ENCODE results near the gene KRTAP5-3. TPM values are rescaled to one million over a fixed set of nuclear protein-coding genes. Genes with fewer than 3 reads are reported as not detected.
A peak's percentile ranks its signal among the peaks of the same experiment; 100 is the strongest.

KRTAP5-3 gene
- total RNA-seq, 6 experiments from 2014 or later: not detected

DNA sequence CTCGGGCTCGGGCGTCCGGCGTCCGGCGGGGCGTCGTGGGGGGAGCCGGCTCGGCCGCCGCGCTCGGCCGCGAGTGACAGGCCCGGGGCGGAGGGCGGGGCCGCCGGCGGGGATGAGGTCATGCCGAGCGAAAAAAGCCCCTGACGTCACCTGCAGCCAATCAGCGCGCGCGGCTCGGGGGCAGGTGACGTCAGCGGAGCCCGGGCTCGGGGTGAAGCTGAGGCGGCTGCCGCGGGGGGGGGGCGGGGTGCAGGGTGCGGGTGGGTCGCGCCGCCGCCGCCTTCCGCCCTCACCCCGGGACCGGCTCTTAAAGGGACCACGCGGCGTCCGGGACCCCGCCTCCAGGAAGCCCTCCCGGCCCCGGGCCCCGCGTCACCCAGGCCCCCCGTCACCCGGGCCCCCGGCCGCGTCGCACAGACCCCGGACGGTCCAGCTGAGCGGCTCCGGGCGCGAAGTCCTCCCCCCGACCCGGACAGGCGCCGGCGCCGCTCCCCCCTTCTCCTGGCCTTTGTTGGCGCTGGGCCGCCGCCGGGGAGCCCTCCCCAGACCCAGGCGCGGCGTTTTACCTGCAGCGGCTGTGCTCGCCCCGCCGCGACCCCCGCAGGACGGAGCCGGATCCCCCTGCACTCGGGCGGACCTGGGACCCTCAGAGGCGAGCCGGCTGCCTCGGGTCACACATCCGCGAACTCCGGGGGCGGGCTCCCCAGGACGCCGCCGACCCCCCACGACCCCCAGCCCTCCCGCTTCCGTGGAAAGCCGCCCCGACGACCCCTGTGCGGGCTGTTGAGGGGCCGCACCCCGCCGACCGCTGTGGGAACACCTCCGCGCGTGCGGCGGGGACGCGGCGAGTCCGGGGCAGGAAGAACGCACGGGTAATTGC lies 35.8 kb downstream of the KRTAP5-3 start, which contains the start of gene DUSP8:
Gene DUSP8 (minus strand): TSS at position 75 of the 880 bp plus-strand sequence. CDS start 6,445 bp downstream, outside the sequence.
- TF ChIP-seq, protein P1, sequence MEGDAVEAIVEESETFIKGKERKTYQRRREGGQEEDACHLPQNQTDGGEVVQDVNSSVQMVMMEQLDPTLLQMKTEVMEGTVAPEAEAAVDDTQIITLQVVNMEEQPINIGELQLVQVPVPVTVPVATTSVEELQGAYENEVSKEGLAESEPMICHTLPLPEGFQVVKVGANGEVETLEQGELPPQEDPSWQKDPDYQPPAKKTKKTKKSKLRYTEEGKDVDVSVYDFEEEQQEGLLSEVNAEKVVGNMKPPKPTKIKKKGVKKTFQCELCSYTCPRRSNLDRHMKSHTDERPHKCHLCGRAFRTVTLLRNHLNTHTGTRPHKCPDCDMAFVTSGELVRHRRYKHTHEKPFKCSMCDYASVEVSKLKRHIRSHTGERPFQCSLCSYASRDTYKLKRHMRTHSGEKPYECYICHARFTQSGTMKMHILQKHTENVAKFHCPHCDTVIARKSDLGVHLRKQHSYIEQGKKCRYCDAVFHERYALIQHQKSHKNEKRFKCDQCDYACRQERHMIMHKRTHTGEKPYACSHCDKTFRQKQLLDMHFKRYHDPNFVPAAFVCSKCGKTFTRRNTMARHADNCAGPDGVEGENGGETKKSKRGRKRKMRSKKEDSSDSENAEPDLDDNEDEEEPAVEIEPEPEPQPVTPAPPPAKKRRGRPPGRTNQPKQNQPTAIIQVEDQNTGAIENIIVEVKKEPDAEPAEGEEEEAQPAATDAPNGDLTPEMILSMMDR (IDR thresholded peaks at IDR 0.05): no peak
- TF ChIP-seq POLR2A (IDR thresholded peaks at IDR 0.05): peak; percentile 71
- Histone ChIP-seq H3K36me3 (no peaks in the 10 kb centered on the region), H3K27ac (peak within 1 kb of the TSS; percentile 40 to 70 (median 40)), H3K27me3 (no peaks in the 10 kb centered on the region), H3K4me3 (peak within 1 kb of the TSS; percentile 40 to 65 (median 43)), H3K9me3 (no peaks in the 10 kb centered on the region), H3K4me1 (peaks cover 0 to 19% (median 5%) of the 10 kb centered on the region in 4 donors)
- 0% methylated on average over 10 of the region's 124 CpGs for WGBS (ENCODE audit: insufficient coverage, low coverage, low lambda C conversion rate, missing lambda C conversion rate)
- ATAC-seq (peak; percentile 60 to 72 (median 62)), DNase-seq (peak; percentile 82 to 92 (median 90))
- intact Hi-C loops (cut with DNase I): loop anchor here in 1 of 2 donors (10.0 kb wide), 1 partner anchor 118 kb away; no protein-coding TSS in a partner anchor

DNA sequence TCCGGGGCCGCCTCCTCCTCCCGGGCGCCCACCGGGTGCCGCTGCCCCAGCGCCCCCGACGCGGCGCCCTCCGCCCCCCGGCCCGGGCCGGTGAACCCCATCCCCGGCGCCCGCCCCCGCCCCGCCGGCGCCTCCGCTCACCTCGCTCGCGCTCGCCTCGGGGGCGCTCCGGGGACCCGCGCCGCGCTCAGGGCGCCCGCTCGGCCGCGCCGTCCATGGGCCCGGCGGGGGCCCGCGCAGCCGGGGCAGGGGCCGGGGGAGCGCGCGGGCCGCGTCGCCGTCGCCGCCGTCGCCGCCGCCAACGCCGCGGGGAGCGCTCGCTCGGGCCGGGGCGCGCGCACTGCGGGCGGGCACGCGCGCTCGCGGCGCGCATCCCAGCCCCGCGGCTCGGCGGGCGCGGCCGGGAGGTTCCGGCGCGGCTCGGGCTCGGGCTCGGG lies 36.5 kb downstream of the KRTAP5-3 start:
- DNase-seq: peak in 1 of 3 donors; percentile 23
- Histone ChIP-seq H3K9me3 (no peaks in the 10 kb centered on the region), H3K36me3 (no peaks in the 10 kb centered on the region), H3K27ac (no peak overlapping the region), H3K27me3 (no peaks in the 10 kb centered on the region), H3K4me1 (peaks cover 0 to 19% (median 5%) of the 10 kb centered on the region in 4 donors), H3K4me3 (peak overlapping the region; percentile 32 to 65 (median 36))
- ATAC-seq: no peak
- intact Hi-C loops (cut with DNase I): loop anchor here in 1 of 2 donors (10.0 kb wide), 1 partner anchor 117 kb away; no protein-coding TSS in a partner anchor
- WGBS (ENCODE audit: insufficient coverage, low coverage, low lambda C conversion rate, missing lambda C conversion rate): 0% methylated on average over 3 of the region's 91 CpGs
- no peak for TF ChIP-seq POLR2A (IDR thresholded peaks at IDR 0.05)
- TF ChIP-seq, protein P1 (IDR thresholded peaks at IDR 0.05): no peak

DNA sequence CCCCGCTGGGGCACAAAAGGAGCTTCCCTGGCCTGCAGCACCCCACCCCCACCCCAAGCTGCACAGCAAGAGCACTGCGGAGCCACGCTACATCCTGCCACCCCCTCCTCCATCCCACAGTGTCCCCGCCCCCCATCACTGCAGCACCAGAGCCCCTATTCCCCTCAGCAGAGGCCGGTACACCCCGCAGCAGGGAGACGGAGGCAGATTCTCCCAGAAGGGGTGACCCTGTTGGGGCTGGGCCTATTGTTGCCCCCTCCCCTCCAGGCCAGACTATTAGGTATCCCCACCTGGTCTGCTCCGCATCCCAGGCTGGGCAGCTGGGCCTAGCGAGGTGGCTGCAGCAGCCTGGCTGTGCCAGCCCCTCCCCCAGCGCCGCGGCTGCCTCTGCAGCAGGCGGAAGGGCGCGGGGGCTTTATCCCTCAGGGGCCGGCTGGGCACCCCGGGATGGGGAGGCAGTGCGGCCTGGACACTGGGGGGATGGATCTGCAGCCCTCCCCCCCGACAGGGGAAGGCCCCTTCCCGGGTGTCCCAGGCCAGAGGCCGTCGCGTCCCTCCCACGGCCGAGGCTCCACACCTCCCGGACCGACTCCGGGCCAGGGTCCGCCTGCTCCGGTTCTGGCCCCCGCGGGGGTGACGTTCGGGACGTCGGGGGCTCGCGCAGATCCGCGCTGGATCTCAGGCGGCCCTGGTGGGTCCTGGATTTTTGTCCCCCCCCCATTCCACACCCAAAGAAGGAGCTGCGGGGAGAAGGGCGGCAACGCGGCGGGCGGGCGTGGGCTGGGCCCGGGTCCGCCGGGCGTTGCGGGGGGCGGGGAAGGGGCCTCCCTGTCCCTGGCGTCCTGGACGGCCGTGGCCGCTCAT lies 37.1 kb downstream of the KRTAP5-3 start:
- Histone ChIP-seq H3K4me1 (peaks cover 0 to 19% (median 5%) of the 10 kb centered on the region in 4 donors), H3K9me3 (no peaks in the 10 kb centered on the region), H3K36me3 (no peaks in the 10 kb centered on the region), H3K4me3 (peak overlapping the region; percentile 32 to 65 (median 36)), H3K27me3 (no peaks in the 10 kb centered on the region), H3K27ac (no peak overlapping the region)
- 14% methylated on average over 10 of the region's 58 CpGs for WGBS (ENCODE audit: insufficient coverage, low coverage, low lambda C conversion rate, missing lambda C conversion rate)
- TF ChIP-seq, protein P1 (IDR thresholded peaks at IDR 0.05): no peak
- ATAC-seq (no peak), DNase-seq (peak in 1 of 3 donors; percentile 37)
- intact Hi-C loops (cut with DNase I): loop anchor here in 1 of 2 donors (10.0 kb wide), 1 partner anchor 116 kb away; no protein-coding TSS in a partner anchor

DNA sequence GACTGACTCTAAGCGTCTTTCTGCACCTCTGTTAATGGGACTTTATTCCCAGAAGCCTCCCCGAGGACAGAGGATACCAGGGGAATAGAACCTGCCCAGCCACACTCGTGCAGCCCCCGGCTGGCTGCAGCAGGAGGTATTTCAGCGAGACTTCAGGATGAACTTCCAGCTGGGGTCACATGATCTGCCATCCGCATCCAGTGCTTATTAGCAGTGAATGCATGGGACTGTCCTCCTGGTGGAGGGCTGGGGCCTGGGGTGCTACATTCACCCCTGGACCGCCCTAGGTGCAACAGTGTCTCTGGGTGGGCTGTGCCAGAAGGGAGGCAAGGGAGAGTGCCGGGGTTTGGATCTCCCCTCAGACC lies 37.8 kb downstream of the KRTAP5-3 start:
- DNase-seq (peak in 1 of 3 donors; percentile 17), ATAC-seq (no peak)
- H3K4me3 ChIP-seq: peak overlapping the region in 1 of 3 donors; percentile 65
- peaks cover 0 to 19% (median 5%) of the 10 kb centered on the region in 4 donors for H3K4me1 ChIP-seq
- intact Hi-C loops (cut with DNase I): loop anchor here in 1 of 2 donors (10.0 kb wide), 1 partner anchor 116 kb away; no protein-coding TSS in a partner anchor
- H3K9me3 ChIP-seq: no peaks in the 10 kb centered on the region
- no peak overlapping the region for H3K27ac ChIP-seq
- no peaks in the 10 kb centered on the region for H3K36me3 ChIP-seq
- TF ChIP-seq, protein P1 (IDR thresholded peaks at IDR 0.05): no peak
- no peak for TF ChIP-seq POLR2A (IDR thresholded peaks at IDR 0.05)
- H3K27me3 ChIP-seq: no peaks in the 10 kb centered on the region
- WGBS (ENCODE audit: insufficient coverage, low coverage, low lambda C conversion rate, missing lambda C conversion rate): 80% methylated on average over 1 of the region's 8 CpGs
